CD4-positive, alpha-beta T cell treated with Interleukin-4 for 1 hour (primary cell): Measurements from ENCODE around the gene TBX18.

Experiments
- DNase-seq, 2 donors: peaks; one replicate each; pipeline ENCODE4 v3.0.0-alpha.2; 2020 to 2022

The TBX18 gene

DNA sequence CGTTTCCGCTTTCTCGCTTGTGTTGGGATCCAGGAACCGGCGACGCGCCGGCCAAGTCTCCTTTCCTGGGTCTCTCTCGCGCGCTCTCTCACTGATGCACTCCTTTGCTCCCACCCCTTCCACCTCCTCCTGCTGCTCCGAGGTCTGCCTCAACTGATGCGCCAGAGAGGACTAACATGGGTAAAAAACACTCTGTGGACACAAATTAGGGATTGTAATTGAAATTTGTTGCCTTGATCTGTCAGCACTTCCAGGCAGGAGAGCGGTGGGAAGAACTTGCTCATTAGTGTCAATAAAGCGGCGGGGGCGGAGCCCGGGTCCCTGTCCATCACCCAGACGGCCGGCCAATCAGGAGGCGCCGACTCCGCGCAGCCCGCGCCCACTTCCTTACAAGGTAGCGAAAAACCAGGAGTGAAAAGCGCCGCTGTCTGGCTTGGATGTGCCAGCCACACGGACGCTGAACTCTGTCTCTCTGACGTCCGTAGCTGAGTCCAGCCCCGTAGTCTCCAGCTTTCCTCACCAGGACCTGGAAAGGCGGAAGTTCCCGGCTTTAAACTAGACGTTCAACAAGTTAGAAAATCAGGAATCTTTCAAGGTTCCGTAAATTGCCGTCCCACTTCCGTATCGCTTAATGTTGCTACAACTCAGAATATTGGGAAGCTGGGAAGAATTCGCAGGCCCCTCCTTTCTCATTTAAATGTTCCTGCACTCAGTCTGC lies at the start of gene TBX18:
Gene TBX18, minus strand, starts transcription at position 267 of the 718 bp plus-strand sequence. CDS start 417 bp downstream, outside the sequence.
- no peak for DNase-seq

DNA sequence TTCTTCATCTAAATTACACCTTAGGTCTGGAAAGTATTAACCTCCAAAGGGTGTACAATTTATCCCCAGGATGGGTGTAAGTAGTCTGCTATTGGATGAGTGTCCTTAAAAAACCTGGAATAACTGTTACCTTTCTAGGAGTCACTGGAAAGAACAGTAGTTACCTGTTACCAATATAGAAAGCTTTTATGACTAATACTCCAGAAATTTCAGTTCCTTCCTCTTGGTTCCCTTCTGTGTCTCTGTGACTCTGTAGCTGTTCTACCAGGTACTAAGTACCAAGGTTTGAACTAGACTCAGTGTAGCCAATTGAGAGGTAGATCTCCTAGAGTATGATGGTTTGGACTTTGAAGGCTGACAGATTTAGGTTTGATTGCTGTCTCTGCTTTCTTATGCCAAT lies 47.0 kb upstream of the TBX18 start:
- DNase-seq: no peak

DNA sequence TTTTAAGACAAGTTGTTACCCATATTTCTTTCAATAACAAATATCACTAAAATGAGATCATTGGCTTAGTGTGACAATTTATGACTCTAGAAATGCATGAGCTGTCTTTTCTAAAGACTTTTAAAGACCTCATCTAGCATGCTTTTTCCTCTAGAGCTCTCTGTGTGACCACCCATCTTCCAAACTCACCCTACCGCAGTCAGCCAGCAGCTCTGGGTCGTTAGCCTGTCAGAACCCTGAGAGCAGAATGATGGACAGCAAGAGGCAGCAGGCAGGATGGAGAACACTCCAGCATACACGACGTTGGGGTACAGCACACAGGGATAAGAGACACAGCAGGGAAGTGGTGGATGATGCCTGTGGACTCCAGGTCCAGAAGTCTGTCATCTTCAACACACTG lies 45.1 kb upstream of the TBX18 start:
- no peak for DNase-seq

DNA sequence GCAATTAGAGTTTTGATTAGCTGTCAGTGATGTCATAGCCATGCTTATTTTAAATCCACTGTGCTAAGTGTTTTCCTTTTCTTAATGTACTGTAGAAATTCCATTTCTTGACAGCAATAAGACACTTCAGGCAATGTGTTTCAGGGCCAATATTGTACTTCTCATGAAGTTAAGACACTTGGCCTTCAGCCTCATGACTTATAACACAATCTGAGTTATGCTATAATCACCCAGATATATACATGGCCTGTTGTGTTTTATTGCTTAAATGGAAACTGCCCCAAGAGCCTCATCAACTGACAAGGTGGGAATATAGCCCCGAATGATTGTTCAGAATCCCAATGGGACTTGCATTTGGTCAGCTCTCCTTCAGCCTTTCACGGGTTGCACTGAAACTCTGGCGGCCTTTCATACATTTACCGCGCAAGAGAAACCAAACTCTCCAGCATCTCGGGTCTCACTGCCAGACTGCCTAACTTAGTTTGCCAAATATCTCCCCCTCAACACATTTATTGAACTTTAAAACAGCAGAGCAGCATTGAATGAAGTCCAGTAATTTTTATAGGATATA lies 44.2 kb upstream of the TBX18 start:
- no peak for DNase-seq

DNA sequence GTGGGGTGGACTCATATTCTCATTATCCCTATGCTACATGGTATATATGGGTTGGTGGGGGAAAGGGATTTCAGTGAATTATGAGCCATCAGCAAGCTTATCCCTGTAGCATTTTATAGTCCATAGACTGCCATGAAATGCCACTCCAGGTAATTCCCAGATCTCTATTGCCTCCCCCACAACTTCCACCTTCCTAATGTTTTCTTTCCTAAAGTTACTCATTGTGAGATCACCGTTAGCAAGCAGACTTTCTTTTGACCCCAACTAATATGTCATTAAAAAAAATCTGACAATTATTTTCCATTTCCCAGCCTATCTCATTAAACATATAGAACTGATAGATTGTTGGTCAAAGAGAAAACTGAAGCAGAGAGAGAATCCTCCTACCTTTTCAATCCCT lies 40.7 kb upstream of the TBX18 start:
- no peak for DNase-seq

DNA sequence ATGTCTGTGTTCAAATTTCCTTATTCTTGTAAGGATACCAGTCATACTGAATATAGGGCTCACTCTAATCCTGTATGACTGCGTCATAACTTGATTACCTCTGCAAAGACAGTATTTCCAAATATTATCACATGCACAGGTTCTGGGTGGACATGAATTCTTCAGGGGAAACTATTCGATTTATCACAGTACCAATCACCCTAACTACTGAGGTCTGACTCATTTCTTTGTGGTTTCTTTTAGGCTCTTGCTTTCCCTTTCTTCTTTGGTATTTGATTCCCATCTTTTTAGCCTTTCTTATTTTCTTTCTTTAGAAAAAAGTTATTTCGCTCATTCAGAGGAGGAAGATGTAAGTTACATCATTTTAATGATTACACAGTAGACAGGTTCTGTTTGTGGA lies 40.3 kb upstream of the TBX18 start:
- DNase-seq: no peak

DNA sequence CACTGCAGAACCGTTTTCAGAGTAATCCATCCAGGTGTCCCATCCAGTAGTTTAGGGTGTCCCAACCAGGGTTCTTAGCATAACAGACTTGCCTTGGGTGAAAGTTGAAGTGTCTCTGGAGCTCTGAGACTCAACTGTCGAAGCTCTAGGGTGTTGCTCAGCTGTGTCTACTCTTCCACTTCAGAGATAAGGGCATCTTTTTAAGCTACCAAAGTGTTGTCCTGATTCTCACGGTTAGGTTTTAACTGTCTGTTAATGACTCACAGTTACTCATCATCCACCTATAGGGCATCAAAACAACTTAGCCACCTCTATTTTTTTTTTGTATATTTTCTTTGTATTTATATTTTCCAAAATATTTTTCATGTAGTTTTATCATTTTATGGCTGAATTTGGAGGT lies 36.9 kb upstream of the TBX18 start:
- no peak for DNase-seq

DNA sequence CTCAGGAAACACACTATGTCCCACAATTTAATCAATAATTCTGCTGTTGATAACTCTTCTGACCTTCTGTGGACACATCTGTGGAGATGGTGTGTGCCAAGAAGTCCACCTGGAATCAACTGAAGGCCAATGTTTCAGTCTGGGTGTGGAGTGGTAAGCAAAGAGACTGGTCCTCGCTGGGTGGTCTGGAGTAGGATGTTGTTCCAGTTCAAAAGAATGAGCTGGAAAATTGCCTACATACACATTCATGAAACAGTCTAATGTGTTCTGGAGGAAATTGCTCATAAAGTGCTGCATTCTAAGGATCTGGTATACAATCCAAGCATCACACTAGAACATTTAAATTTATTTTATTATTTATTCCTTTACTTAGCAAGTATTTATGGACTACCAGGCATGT lies 33.9 kb upstream of the TBX18 start:
- no peak for DNase-seq

DNA sequence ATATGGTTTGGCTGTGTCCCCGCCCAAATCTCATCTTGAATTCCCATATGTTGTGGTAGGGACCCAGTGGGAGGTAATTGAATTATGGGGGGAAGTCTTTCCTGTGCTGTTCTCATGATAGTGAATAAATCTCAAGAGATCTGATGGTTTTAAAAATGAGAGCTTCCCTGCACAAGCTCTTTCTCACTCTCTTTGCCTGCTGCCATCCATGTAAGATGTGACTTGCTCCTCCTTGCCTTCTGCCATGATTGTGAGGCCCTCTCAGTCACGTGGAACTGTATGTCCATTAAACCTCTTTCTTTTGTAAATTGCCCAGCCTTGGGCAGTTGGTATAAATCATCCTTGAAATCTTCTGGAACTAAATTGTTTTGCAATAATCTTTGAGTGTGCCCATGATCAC lies 31.9 kb upstream of the TBX18 start:
- no peak for DNase-seq

DNA sequence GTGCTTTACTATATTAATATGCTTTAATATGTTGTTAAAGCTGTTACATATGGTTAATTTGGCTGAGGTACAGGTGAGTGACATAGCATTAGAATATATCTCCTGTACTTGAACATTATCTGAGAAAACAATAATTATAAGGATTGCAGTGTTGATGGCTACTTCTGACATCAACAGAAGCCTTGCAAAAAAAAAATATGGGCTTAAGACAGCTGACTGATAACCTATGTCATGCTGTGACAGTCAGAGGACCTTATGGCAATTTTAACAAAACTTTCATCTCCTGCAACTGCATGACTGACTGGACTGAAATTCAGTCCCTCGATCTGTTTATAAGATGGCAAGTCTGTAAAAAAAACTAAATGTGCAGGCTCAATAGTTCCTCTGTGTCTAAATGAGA lies 27.5 kb upstream of the TBX18 start:
- DNase-seq: no peak

DNA sequence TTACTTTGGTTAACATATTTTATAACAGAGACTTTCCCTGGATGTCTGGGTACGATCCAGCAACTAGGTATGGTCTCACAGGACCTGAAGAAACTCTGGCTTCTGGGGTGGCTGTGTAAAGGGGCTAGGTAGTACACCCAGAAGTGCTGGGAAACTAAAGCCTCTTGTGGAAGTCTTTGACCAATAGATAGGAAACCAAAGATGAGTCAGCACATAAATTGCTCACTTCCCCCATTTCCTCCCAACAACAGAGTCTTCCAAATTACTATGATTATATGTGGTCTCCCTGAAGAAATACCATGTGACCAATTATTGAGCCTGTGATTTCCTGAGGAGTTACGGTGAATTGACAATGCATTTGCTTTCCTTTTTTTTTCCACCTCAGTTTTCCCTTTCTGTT lies 26.8 kb upstream of the TBX18 start:
- no peak for DNase-seq

DNA sequence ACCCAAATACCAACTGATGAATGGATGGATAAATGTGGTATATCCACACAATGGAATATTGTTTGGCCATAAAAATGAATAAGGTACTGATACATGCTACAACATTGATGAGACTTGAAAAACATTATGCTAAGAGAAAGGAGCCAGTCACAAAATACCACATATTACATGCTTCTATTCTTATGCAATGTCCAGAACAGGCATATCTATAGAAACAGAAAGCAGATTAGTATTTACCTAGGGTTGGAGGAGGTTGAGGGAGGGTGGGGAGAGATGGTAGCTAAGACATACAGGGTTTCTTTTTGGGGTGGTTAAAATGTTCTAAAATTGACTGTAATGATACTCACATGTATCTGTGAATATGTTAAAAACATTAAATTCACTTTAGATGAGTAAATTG lies 24.8 kb upstream of the TBX18 start:
- no peak for DNase-seq

DNA sequence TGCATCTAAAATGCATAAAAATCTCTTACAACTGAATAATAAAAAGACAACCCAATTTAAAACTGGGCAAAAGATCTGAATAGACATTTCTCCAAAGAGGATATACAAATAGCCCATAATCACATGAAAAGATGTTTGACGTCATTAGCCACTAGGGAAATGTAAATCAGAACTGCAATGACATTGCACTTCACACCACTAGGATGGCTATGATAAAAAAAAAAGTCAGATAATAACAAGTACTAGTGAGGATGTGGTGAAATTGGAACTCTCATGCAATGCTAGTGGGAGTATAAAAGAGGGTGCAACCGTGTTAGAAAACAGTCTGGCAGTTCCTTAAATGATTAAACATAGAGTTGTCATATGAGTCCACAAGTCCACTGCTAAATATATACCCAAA lies 24.3 kb upstream of the TBX18 start:
- DNase-seq: no peak

DNA sequence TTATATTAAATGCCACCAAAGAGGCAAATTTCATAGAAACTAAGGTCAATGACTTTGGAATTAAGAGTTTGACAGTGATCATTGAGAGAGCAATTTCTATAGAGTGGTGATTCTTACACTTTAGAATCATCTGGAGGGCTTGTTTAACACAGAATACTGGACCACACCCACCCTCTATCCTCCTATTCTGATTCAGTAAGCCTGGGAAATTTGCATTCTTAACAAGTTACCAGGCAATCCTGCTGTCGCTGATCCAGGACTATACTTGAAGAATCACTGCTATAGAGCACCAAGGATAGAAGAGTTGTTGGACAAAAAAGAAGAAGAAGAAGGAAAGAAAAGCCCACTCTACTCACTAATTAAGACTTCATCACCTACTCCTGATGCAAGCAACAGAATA lies 21.3 kb upstream of the TBX18 start:
- no peak for DNase-seq

DNA sequence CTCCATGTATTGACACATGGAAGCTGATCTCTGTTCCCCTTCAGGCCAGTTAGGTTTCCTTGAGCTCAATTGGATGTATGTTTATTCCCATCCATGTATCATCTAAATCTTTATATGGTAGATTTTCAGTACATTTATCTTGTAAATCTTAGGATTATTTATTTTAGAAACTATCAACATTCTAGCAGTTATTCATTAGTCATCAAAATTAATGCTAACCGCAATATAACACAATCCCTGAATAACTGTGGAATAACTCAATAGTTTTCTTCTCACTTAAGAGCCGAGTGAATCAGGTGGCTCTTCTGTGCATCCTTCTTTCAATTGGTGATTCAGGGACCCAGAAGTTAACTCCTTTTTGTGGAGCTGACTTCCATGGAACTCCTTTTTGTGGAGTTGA lies 15.5 kb upstream of the TBX18 start:
- no peak for DNase-seq

DNA sequence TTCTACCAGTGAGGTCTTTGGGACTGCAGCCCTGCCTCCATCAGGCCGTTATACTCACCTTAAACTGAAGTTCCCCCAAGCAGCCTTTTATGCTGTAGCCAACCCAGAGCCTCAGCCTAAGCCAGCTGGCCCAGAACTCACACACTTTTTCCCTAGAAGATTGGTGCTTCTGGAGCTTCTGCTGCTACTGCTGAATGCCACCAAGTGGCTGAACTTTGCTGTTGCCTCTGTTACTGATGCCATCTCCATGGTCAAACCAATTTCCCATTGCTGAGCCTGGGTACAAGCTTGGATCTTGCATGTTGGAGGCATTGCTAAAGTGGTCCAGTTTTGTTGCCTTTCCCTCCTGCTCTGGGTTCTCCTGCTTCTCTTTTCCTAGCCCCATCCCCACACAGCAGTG lies 15.0 kb upstream of the TBX18 start:
- DNase-seq: no peak

DNA sequence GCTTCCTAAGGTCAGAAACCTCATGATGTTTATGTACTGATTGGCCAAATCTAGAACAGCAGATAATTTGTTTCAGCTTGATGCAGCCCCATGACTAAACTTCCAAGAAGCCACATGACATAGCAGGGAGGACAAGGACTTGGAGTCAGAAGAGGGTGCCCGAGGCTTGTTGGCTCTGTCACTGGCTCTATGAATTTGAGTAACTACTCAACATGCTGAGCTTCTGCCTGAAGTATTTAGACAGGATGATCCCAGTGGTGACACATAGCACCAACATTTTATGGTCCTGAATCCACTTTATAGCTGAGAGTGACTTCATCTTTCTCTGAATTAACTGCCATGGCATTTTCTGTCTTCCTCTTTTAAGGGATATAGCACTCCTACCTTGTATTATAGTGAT lies 13.5 kb upstream of the TBX18 start:
- no peak for DNase-seq

DNA sequence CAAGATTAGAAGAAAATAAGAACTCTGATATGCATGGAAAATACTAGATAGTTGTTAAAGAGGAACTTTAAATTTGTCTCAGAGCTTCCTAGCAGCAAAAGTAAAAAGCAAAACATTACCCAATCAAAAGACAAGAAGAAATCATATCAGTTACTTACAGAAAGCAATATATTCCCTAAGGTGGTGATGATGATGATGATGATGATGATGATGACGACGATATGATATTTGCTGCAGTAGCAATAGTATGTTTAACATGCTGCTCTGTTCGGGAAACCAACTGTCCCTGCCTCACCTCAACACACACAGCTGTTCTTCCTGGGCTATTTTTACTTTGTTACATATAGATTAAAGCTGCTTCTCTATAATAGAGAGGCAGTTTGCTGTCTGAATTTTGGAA lies 12.0 kb upstream of the TBX18 start:
- no peak for DNase-seq

DNA sequence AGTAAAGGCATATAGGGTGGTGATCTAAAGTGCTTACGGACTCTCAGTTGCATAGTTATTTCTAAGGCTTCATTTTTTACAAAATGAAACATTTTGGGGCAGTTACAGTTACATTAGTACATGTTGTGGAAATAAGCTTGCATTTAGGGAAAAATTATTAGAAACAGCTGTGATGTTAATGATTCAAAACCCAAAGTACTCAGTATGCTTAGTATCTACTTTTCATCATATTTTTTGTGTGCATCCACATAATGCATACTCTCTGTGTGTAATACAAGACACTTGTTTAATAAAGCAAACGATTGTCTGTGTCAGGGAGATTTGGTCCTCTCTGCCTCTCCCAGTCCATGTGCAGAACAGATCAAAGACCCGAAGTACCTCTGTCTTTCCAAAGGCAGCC lies 11.4 kb upstream of the TBX18 start:
- DNase-seq: no peak

DNA sequence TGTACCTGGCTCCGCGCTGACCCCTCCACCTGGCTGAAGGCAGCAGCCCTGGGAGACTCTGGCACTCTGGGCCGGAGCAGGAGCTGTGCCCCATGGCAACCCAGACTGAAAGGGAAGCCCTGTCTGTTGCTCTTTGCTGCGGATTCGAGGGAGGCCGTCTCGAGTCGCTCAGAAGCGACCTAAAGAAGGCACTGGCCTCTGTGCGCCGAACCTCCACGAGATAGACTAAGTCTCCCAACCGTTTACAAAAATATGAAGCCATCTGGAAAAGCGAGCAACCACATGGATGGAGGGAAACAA lies 10.5 kb upstream of the TBX18 start:
- no peak for DNase-seq

DNA sequence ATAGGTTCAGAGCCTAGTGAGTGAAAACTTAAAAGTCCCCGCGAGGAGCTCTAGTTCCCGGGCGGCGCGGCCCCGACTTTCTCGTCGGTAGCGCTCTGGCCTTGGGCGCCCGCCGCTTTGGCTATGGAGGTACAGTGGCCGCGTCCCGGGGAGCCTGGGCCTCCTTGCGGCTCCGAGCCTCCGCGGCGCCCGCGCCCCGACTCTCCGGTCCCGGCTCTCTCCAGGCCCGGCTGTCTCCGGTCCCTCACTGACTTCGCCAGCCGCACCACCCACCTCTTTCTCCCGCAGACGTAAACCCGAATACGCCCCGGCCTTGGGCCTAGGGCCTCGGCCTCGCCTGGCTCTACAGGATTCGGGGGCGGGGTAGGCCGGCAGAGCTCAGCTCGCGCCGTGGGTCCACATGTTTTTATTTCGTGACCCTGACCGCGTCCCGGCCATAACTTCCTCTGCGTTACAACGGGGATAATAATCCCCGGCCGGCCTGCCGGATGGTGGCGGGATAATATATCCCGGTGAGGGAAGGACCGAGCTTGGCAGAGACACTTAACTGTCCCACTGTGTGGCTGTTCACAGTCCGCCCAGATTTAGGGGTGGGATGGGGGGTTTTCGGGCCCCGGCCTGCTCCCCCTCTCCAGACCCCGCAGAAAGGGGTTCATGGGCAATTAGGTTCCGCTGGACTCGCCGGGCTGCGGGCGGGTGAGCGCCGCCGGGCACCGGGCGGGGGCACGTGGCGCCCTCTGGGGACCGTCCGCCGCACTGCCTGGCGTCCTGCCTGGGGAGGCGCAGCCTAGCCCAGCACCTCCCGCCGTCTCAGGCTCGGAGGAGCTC lies 10.0 kb upstream of the TBX18 start:
- no peak for DNase-seq

DNA sequence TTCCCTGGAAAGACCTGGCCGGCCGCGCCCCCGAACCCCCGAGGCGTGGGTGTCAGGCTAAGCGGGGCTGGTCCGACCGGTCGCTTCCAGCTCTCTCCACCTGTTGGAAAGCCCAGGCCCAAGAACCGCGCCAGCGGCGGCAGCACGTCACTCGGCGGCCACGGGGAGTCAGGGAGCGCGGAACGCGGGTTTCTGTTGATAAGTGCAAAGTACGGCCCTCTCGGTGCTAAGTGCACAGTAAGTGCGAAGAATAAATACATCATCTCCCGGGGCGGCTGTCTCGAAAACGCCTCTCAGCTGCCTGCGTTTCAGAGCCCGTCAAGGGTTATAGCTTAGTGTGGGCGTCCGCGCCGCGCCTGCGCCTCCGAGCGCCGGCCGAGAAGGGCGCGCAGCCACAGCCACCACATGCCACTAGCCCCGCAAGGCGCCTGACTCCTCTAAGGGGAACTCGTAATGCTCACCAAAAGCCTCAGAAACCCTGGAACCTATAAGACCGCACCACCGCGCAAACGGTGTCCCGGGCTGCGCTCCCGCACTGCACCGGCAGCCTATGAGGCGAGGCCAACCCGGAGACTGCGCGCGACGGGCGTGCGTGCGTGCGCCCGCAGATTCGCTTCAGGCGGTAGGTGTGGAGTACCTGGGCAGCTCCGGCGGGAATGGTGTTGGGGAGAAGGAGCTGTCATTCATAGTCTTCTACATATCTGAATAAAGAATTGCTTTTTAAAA lies 9.2 kb upstream of the TBX18 start:
- no peak for DNase-seq

DNA sequence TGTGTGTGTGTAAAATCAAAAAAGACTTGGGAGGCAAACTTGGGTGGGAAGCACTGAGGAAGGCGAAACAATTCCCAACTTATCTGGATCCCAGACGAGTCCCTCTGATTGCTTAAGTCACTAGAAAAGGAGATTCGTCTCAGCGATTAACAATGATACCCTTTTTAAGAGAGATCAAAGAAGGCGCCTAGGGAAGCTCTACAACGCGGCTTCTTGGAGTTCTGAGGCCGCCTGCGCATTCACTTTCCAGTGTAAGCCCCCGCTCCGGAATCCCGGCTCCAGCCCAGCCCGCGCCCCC lies 8.7 kb upstream of the TBX18 start:
- no peak for DNase-seq
